ENCODE measurements around the gene IPO4.
A peak's percentile ranks its signal among the peaks of the same experiment; 100 is the strongest.

IPO4 gene

GRCh38 chr14:24189460-24189859 lies 844 bp upstream of the IPO4 start:
- TF ChIP-seq CTCF (conservative IDR thresholded peaks at IDR 0.05; ENCODE audit: control insufficient read depth, insufficient read depth, low read depth, low read length): no peak
- DNase-seq (ENCODE audit: low read depth): no peak
- H3K4me3 ChIP-seq (ENCODE audit: control insufficient read depth, low read depth, low read length): no peak overlapping the region

- TF ChIP-seq CTCF (conservative IDR thresholded peaks at IDR 0.05; ENCODE audit: control insufficient read depth, insufficient read depth, low read depth, low read length): no peak
- no peak overlapping the region for H3K4me3 ChIP-seq (ENCODE audit: control insufficient read depth, low read depth, low read length)
- no peak for DNase-seq (ENCODE audit: low read depth)
These were observed 401 bp upstream of the IPO4 start for GRCh38 chr14:24189059-24189375.

- no peak for DNase-seq (ENCODE audit: low read depth)
- H3K4me3 ChIP-seq (ENCODE audit: control insufficient read depth, low read depth, low read length): peak overlapping the region; percentile 86
- TF ChIP-seq CTCF (conservative IDR thresholded peaks at IDR 0.05; ENCODE audit: control insufficient read depth, insufficient read depth, low read depth, low read length): no peak
These were observed 1.1 kb downstream of the IPO4 start for GRCh38 chr14:24187539-24187915.

DNA sequence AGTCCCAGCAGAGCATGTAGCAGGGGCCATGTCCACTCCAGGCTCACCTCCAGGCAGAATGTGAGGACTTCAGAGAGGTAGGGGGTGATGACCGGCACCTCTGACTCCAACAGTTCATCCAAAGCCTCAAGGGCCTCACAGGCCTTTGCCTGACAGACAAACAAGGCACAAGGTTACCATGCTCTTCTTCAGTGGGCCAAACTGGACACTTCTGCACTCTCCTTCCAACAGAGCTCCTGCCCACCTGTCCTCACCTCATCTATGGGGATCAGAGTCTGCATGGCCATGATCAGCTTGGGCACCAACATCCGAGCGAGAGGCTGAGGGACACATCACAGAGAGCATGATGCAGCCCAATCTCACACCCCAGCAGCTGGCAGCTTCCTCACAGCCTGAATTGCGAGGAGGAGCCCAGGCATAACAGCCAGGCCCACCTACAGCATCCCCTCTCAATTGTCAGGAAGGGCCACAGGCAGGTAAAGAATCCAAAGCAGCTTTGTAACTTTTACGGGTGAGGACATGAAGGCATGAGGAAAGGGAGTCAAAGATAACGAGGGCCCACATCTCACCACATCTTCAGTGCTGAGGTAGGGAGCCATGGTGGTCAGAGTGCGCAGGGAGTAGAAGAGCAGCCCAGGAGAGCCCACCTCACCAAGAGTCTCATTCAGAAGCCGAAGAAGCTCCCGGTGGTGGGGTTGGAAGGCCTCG lies 1.6 kb downstream of the IPO4 start:
- DNase-seq (ENCODE audit: low read depth): no peak
- H3K4me3 ChIP-seq (ENCODE audit: control insufficient read depth, low read depth, low read length): no peak overlapping the region
- TF ChIP-seq CTCF (conservative IDR thresholded peaks at IDR 0.05; ENCODE audit: control insufficient read depth, insufficient read depth, low read depth, low read length): no peak

GRCh38 chr14:24185741-24186140 lies 2.9 kb downstream of the IPO4 start:
- H3K4me3 ChIP-seq (ENCODE audit: control insufficient read depth, low read depth, low read length): no peak overlapping the region
- TF ChIP-seq CTCF (conservative IDR thresholded peaks at IDR 0.05; ENCODE audit: control insufficient read depth, insufficient read depth, low read depth, low read length): no peak
- no peak for DNase-seq (ENCODE audit: low read depth)

GRCh38 chr14:24185026-24185425 lies 3.6 kb downstream of the IPO4 start:
- no peak for DNase-seq (ENCODE audit: low read depth)
- no peak overlapping the region for H3K4me3 ChIP-seq (ENCODE audit: control insufficient read depth, low read depth, low read length)
- no peak for TF ChIP-seq CTCF (conservative IDR thresholded peaks at IDR 0.05; ENCODE audit: control insufficient read depth, insufficient read depth, low read depth, low read length)
